Peyer's patch (tissue), 4 donors: ENCODE measurements around the gene MPPE1. TPM values are rescaled to one million over a fixed set of nuclear protein-coding genes. Genes with fewer than 3 reads are reported as not detected.

Experiments used
- DNase-seq, 3 donors: peaks; one replicate each; pipeline ENCODE4 v3.0.0-alpha.2; 2017 to 2019
- H3K27ac ChIP-seq, 4 donors: fragments of 200-600 bp; sonication (generic); one replicate each; pipeline ENCODE4 v1.5.1; 2016 to 2019
- H3K27me3 ChIP-seq, 2 donors: fragments of 200-600 bp; sonication (generic); one replicate each; pipeline ENCODE4 v1.5.1; 2019
- H3K36me3 ChIP-seq, 3 donors: fragments of 200-600 bp; sonication (generic); one replicate each; pipeline ENCODE4 v1.5.1; 2016 to 2019
- H3K4me1 ChIP-seq, 4 donors: fragments of 200-600 bp; sonication (generic); one replicate each; pipeline ENCODE4 v1.5.1; 2016 to 2019
- H3K4me3 ChIP-seq, 4 donors: fragments of 200-600 bp; sonication (generic); 1 replicate in 3 of 4; 2 replicates in 1 of 4; pipeline ENCODE4 v1.5.1; 2016 to 2019; ENCODE audit warnings: mild to moderate bottlenecking in 1 of 4
- H3K9me3 ChIP-seq, 4 donors: fragments of 200-600 bp; sonication (generic); one replicate each; pipeline ENCODE4 v1.5.1; 2016 to 2019; ENCODE audit warnings: mild to moderate bottlenecking in 1 of 4
- CTCF ChIP-seq, 6 experiments: fragments of 450-650 bp in 4 of 6; fragments of 200-600 bp in 2 of 6; sonication (generic) in 1 of 6; IDR thresholded peaks; one replicate each; pipeline ENCODE4 v1.5.1; 2017 to 2019; ENCODE audit warnings: antibody characterized with exemption in 6 of 6, mild to moderate bottlenecking in 3 of 6, moderate library complexity in 1 of 6
- POLR2A ChIP-seq, 2 donors: fragments of 450-650 bp; IDR thresholded peaks; one replicate each; pipeline ENCODE4 v1.5.1; 2017; ENCODE audit warnings: antibody characterized with exemption in 2 of 2, mild to moderate bottlenecking in 2 of 2, moderate library complexity in 2 of 2
- total RNA-seq, 4 donors: library from RNA; depleted of rRNA; stranded (reverse); fragments of >200 nt; gene quantifications; one replicate each; pipeline ENCODE4 v1.1.0, GENCODE V29; 2016

Gene MPPE1
- total RNA-seq, 4 donors from 2014 or later: 46.2 to 69.3 (median 63.4) TPM

GRCh38 chr18:11953113-11953512, 45.0 kb upstream of the MPPE1 start:
- Histone ChIP-seq H3K9me3 (peaks cover 0 to 8% (median 0%) of the 10 kb centered on the region in 4 donors), H3K4me3 (no peak overlapping the region), H3K4me1 (no peaks in the 10 kb centered on the region), H3K27me3 (no peaks in the 10 kb centered on the region), H3K27ac (no peak overlapping the region), H3K36me3 (no peaks in the 10 kb centered on the region)
- no peak for TF ChIP-seq POLR2A (IDR thresholded peaks at IDR 0.05)
- TF ChIP-seq CTCF (IDR thresholded peaks at IDR 0.05): no peak
- no peak for DNase-seq

- Histone ChIP-seq H3K27ac (no peak overlapping the region), H3K9me3 (peaks cover 0 to 2% (median 0%) of the 10 kb centered on the region in 4 donors), H3K4me1 (peaks cover 0 to 6% (median 0%) of the 10 kb centered on the region in 4 donors), H3K27me3 (no peaks in the 10 kb centered on the region), H3K36me3 (no peaks in the 10 kb centered on the region), H3K4me3 (no peak overlapping the region)
- no peak for DNase-seq
- no peak for TF ChIP-seq CTCF (IDR thresholded peaks at IDR 0.05)
- no peak for TF ChIP-seq POLR2A (IDR thresholded peaks at IDR 0.05)
These were observed 43.3 kb upstream of the MPPE1 start for GRCh38 chr18:11951390-11951851.

GRCh38 chr18:11950824-11951223, 42.7 kb upstream of the MPPE1 start:
- no peaks in the 10 kb centered on the region for H3K9me3 ChIP-seq
- no peak for DNase-seq
- TF ChIP-seq POLR2A (IDR thresholded peaks at IDR 0.05) (no peak), CTCF (IDR thresholded peaks at IDR 0.05) (no peak)
- no peak overlapping the region for H3K27ac ChIP-seq
- H3K36me3 ChIP-seq: no peaks in the 10 kb centered on the region
- peaks cover 0 to 7% (median 0%) of the 10 kb centered on the region in 4 donors for H3K4me1 ChIP-seq
- no peak overlapping the region for H3K4me3 ChIP-seq
- no peaks in the 10 kb centered on the region for H3K27me3 ChIP-seq

GRCh38 chr18:11948852-11949523, 40.9 kb upstream of the MPPE1 start:
- DNase-seq: no peak
- Histone ChIP-seq H3K4me1 (peaks cover 0 to 7% (median 0%) of the 10 kb centered on the region in 4 donors), H3K27ac (peak overlapping the region in 1 of 4 donors; percentile 91), H3K27me3 (no peaks in the 10 kb centered on the region), H3K4me3 (no peak overlapping the region), H3K36me3 (no peaks in the 10 kb centered on the region), H3K9me3 (no peaks in the 10 kb centered on the region)
- no peak for TF ChIP-seq POLR2A (IDR thresholded peaks at IDR 0.05)
- no peak for TF ChIP-seq CTCF (IDR thresholded peaks at IDR 0.05)

GRCh38 chr18:11947214-11948191, 39.4 kb upstream of the MPPE1 start:
- peaks cover 0 to 7% (median 0%) of the 10 kb centered on the region in 4 donors for H3K4me1 ChIP-seq
- peak overlapping the region; percentile 80 to 96 (median 88) for H3K27ac ChIP-seq
- TF ChIP-seq CTCF (IDR thresholded peaks at IDR 0.05) (peak in 1 of 6 experiments; percentile 2), POLR2A (IDR thresholded peaks at IDR 0.05) (peak; percentile 45 to 68)
- H3K27me3 ChIP-seq: no peaks in the 10 kb centered on the region
- H3K36me3 ChIP-seq: no peaks in the 10 kb centered on the region
- H3K4me3 ChIP-seq: peak overlapping the region; percentile 39 to 58 (median 50)
- no peaks in the 10 kb centered on the region for H3K9me3 ChIP-seq
- peak; percentile 75 to 97 (median 92) for DNase-seq
